ENCODE data around the gene RASGRP2. TPM values are rescaled to one million over a fixed set of nuclear protein-coding genes. Genes with fewer than 3 reads are reported as not detected.

RASGRP2 gene
- total RNA-seq, 1 experiment from 2014 or later, result not detected

DNA sequence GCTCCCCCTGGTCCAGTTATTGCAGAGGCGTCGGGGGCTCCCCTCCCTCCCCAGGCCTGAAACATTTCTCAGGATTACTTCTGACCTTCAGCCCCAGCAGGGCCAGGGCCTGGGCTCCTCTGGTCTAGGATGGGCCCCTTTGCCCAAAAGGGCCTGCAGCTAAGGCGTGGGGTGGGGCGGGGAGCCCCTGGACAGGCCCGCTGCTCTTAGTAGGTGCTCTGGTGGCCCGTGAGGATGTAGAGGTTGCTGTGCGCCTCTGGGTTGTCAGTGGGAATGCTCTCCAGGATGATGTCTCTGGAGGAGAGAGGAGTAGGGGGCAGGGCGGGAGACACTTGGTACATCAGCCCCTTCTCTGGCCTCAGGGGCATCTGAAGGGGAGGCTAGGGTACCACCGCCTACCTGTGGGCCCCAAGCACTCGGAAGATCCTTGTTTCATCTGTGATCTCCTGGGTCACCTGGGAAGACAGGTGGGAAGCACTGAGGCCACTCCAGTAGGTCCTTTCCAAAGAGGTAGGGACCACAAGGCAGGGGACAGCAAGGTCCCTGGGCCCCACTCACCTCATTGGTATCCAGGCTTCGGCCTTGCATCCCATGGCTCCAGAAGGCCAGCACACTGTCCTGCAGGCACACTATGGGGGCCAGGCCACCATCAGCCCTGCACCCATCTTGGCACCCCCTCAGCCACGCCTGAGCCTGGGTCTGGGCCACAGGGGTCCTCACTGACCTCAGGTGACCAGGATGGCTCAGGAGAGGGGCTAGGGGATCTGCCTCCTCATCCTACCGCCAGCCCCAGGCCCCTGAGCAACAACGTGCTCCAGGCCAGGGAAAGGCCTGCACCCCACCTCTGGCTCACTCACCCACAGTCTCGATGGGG, 45.6 kb upstream of the RASGRP2 start:
- Histone ChIP-seq H3K4me3 (ENCODE audit: low read length) (no peak overlapping the region), H3K9me2 (replicated peaks; ENCODE audit: low read length) (no peaks in the 10 kb centered on the region), H3K79me2 (ENCODE audit: low read length) (no peaks in the 10 kb centered on the region), H3F3A (ENCODE audit: low read length, unreplicated experiment) (no peaks in the 10 kb centered on the region), H4K20me1 (ENCODE audit: low read length) (no peaks in the 10 kb centered on the region), H3K4me1 (ENCODE audit: insufficient read depth, low read length) (no peaks in the 10 kb centered on the region), H3K4me2 (ENCODE audit: low read length) (no peak overlapping the region), H3K27ac (ENCODE audit: low read length) (no peak overlapping the region), H2AFZ (ENCODE audit: low read length) (no peak overlapping the region), H3K9me3 (ENCODE audit: low read length) (no peaks in the 10 kb centered on the region), H3K9ac (ENCODE audit: low read length) (no peak overlapping the region), H3K36me3 (ENCODE audit: low read depth, low read length) (no peaks in the 10 kb centered on the region; the same call in 1 of the 2 replicates), H3K27me3 (ENCODE audit: low read length) (no peaks in the 10 kb centered on the region)
- no peak for DNase-seq
- intact Hi-C loops (cut with micrococcal nuclease), result no loop called here
- ATAC-seq, result no peak
- BruUV-seq (replicated peaks), result TSS peak; percentile 45
- ChIA-PET CTCF (no interaction called here), POLR2A (ENCODE audit: unreplicated experiment) (no interaction called here)
- no peak for TF ChIP-seq CTCF (conservative IDR thresholded peaks at IDR 0.05; ENCODE audit: low read depth, low read length)
- TF ChIP-seq EZH2phosphoT487 (IDR thresholded peaks at IDR 0.05; ENCODE audit: borderline replicate concordance, low read length), result no peak
- TF ChIP-seq EZH2 (IDR thresholded peaks at IDR 0.05; ENCODE audit: low read length, unreplicated experiment), result no peak

DNA sequence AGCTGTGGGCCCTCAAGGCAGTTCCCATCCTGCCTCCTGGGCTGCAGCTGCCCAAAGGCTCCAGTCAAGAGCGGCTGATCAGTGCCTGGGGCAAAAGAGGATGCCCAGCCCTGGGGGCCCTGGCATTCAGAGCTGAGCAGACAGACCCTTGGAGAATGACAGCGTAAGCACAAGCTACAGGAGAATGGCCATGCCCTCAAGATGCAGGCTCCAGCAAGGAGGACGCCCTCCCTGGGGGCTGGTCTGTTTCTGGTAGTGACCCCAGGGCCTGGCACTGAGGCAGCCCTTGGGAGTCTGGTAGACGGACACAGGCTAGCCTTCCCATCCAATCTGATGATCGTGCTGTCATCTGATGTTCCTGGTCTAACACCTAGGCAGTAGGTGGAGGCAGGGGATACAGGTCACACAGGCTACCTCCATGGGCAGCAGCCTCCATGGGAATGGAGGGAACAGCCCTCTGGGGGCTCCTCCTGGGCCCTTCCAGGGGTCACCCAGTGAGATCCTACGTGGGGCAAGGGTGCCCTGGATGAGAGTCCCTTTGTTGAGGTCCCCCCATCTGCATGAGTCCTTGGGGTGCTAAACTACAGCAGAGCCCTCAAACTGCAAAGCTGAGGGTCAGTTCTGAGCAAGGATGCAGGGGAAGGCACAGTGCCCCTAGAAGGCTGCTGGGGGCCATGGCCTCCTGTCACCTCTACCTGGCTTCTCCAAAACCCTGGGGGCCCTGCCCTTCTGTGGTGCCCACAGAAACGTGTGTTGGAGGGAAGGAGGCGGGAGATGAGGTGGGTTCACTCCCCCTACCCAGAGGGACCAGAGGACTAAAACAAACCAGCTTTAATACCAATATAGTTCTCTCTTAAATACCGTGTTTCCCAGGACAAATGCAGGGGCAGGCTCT, 44.6 kb upstream of the RASGRP2 start:
- no peaks in the 10 kb centered on the region for H3K9me2 ChIP-seq (replicated peaks; ENCODE audit: low read length)
- H3K79me2 ChIP-seq (ENCODE audit: low read length), result no peaks in the 10 kb centered on the region
- H4K20me1 ChIP-seq (ENCODE audit: low read length), result no peaks in the 10 kb centered on the region
- no peaks in the 10 kb centered on the region for H3K27me3 ChIP-seq (ENCODE audit: low read length)
- ChIA-PET POLR2A (ENCODE audit: unreplicated experiment) (no interaction called here), CTCF (interaction anchor here (0.6 to 1.0 kb wide), 6 partner anchors 10 to 323 kb away, joined by 3 to 5 read pairs (median 3); partner anchors contain the start of genes SF1 and TM7SF2)
- ATAC-seq (no peak), DNase-seq (no peak)
- no peak overlapping the region for H3K4me2 ChIP-seq (ENCODE audit: low read length)
- no peaks in the 10 kb centered on the region for H3F3A ChIP-seq (ENCODE audit: low read length, unreplicated experiment)
- no peak overlapping the region for H2AFZ ChIP-seq (ENCODE audit: low read length)
- BruUV-seq (replicated peaks), result no TSS peak
- H3K9ac ChIP-seq (ENCODE audit: low read length), result no peak overlapping the region
- no peak for TF ChIP-seq EZH2phosphoT487 (IDR thresholded peaks at IDR 0.05; ENCODE audit: borderline replicate concordance, low read length)
- TF ChIP-seq CTCF (conservative IDR thresholded peaks at IDR 0.05; ENCODE audit: low read depth, low read length), result no peak
- no peak for TF ChIP-seq EZH2 (IDR thresholded peaks at IDR 0.05; ENCODE audit: low read length, unreplicated experiment)
- no peaks in the 10 kb centered on the region; the same call in 1 of the 2 replicates for H3K36me3 ChIP-seq (ENCODE audit: low read depth, low read length)
- H3K4me3 ChIP-seq (ENCODE audit: low read length), result no peak overlapping the region
- no peaks in the 10 kb centered on the region for H3K4me1 ChIP-seq (ENCODE audit: insufficient read depth, low read length)
- H3K27ac ChIP-seq (ENCODE audit: low read length), result no peak overlapping the region
- H3K9me3 ChIP-seq (ENCODE audit: low read length), result no peaks in the 10 kb centered on the region
- intact Hi-C loops (cut with micrococcal nuclease), result no loop called here

All from PC-3 (cell line).